Measurements from ENCODE around the gene PPARD. TPM values are rescaled to one million over a fixed set of nuclear protein-coding genes. Genes with fewer than 3 reads are reported as not detected.
A peak's percentile ranks its signal among the peaks of the same experiment; 100 is the strongest.

The PPARD gene
- total and polyA plus RNA-seq, 2 of the 13 experiments (the other 11 are each of a cell fraction or from before 2014, with no cell fraction given): 6.1 to 13.3 TPM

- TF ChIP-seq ZMAT3 (CRISPR knock-in tag; conservative IDR thresholded peaks at IDR 0.05) (no peak), DNMT1 (CRISPR knock-in tag; IDR thresholded peaks at IDR 0.05) (no peak), SNRNP70 (IDR thresholded peaks at IDR 0.05; ENCODE audit: low read depth, low read length) (no peak), ZBTB38 (CRISPR knock-in tag; IDR thresholded peaks at IDR 0.05) (0 out of 2 replicates have a peak, but pooled peaks have one; percentile 29), ZNF780A (CRISPR knock-in tag; IDR thresholded peaks at IDR 0.05) (no peak), ATF4 (CRISPR knock-in tag; IDR thresholded peaks at IDR 0.05) (no peak), ZNF792 (CRISPR knock-in tag; IDR thresholded peaks at IDR 0.05) (no peak), BHLHE40 (IDR thresholded peaks at IDR 0.05; ENCODE audit: low read length) (peak; percentile 10; the same call in 1 of the 2 replicates), ZFP36L2 (CRISPR knock-in tag; IDR thresholded peaks at IDR 0.05) (no peak), KDM6A (CRISPR knock-in tag; IDR thresholded peaks at IDR 0.05; ENCODE audit: low read depth) (no peak), RAD21 (CRISPR knock-in tag; IDR thresholded peaks at IDR 0.05) (peak; percentile 71), XRCC5 (optimal IDR thresholded peaks at IDR 0.05; ENCODE audit: low read length) (peak; percentile 86), KAT2B (IDR thresholded peaks at IDR 0.05; ENCODE audit: borderline replicate concordance, low read depth, low read length) (no peak), ZNF879 (CRISPR knock-in tag; IDR thresholded peaks at IDR 0.05) (no peak), ZNF678 (CRISPR knock-in tag; IDR thresholded peaks at IDR 0.05) (no peak), ZMYM3 (CRISPR knock-in tag; IDR thresholded peaks at IDR 0.05) (no peak), ZNF782 (CRISPR knock-in tag; IDR thresholded peaks at IDR 0.05; ENCODE audit: borderline replicate concordance) (no peak), ATF5 (CRISPR knock-in tag; IDR thresholded peaks at IDR 0.05; ENCODE audit: low read depth) (no peak), ZNF335 (CRISPR knock-in tag; IDR thresholded peaks at IDR 0.05) (no peak), ZNF513 (CRISPR knock-in tag; conservative IDR thresholded peaks at IDR 0.05) (no peak), FOXA1 (IDR thresholded peaks at IDR 0.05) (no peak), FOXA1 (CRISPR knock-in tag; IDR thresholded peaks at IDR 0.05) (no peak), THAP8 (CRISPR knock-in tag; IDR thresholded peaks at IDR 0.05; ENCODE audit: borderline replicate concordance) (no peak), GRHL1 (CRISPR knock-in tag; conservative IDR thresholded peaks at IDR 0.05) (no peak), ZNF747 (CRISPR knock-in tag; IDR thresholded peaks at IDR 0.05; ENCODE audit: borderline replicate concordance) (no peak)
Observed at GRCh38 chr6:35294308-35294945, 47.9 kb upstream of the PPARD start (continued).

Data from HepG2 (cell line).